T-helper 2 cell treated with Interferon-gamma antibody and Interleukin-4, amounts not matched to agents 5 μg/mL and 100 μg/mL, for 36 hours (primary cell): ENCODE results near the gene RPL19.
"Not testable (repeated sequence)": the region's sequence is repeated elsewhere in the genome, so short reads cannot be mapped to it uniquely, and the experiment has no call there.

Experiments
- DNase-seq: peaks from one replicate; pipeline ENCODE4 v3.0.0; 2021; ENCODE audit warnings: low spot score
- H3K27ac Mint-ChIP-seq: one replicate; pipeline ENCODE4 v1.8.0; 2021; ENCODE audit warnings: mild to moderate bottlenecking, mixed read lengths
- H3K27me3 Mint-ChIP-seq: one replicate; pipeline ENCODE4 v1.8.0; 2021; ENCODE audit warnings: low read depth, mixed read lengths
- H3K36me3 Mint-ChIP-seq: one replicate; pipeline ENCODE4 v1.8.0; 2021; ENCODE audit warnings: low read depth, mixed read lengths
- H3K4me1 Mint-ChIP-seq: one replicate; pipeline ENCODE4 v1.8.0; 2021; ENCODE audit warnings: low read depth, mixed read lengths
- H3K4me3 Mint-ChIP-seq: one replicate; pipeline ENCODE4 v1.8.0; 2022; ENCODE audit warnings: mild to moderate bottlenecking, moderate library complexity, mixed read lengths
- H3K9me3 Mint-ChIP-seq: one replicate; pipeline ENCODE4 v1.8.0; 2021; ENCODE audit warnings: mixed read lengths

The RPL19 gene

GRCh38 chr17:39244600-39245570 is 44.8 kb downstream of the RPL19 start:
- peak; percentile 74 for DNase-seq
- peaks cover 3% of the 10 kb centered on the region for H3K27me3 Mint-ChIP-seq
- H3K9me3 Mint-ChIP-seq, result no peaks in the 10 kb centered on the region
- peaks cover 7% of the 10 kb centered on the region for H3K4me1 Mint-ChIP-seq
- no peaks in the 10 kb centered on the region for H3K36me3 Mint-ChIP-seq
- no peak overlapping the region for H3K4me3 Mint-ChIP-seq
- H3K27ac Mint-ChIP-seq, result no peak overlapping the region

- Mint-ChIP-seq H3K36me3 (no peaks in the 10 kb centered on the region), H3K27me3 (peaks cover 3% of the 10 kb centered on the region), H3K9me3 (no peaks in the 10 kb centered on the region), H3K27ac (no peak overlapping the region), H3K4me3 (no peak overlapping the region), H3K4me1 (peaks cover 7% of the 10 kb centered on the region)
- no peak for DNase-seq
Measured at GRCh38 chr17:39246274-39246673, 46.2 kb downstream of the RPL19 start.

- not testable (repeated sequence) for H3K36me3 Mint-ChIP-seq, H3K4me1 Mint-ChIP-seq, H3K4me3 Mint-ChIP-seq, H3K27me3 Mint-ChIP-seq, H3K27ac Mint-ChIP-seq, H3K9me3 Mint-ChIP-seq, DNase-seq
Measured at GRCh38 chr17:39250076-39250475, 50.0 kb downstream of the RPL19 start.

GRCh38 chr17:39251997-39252396 is 51.9 kb downstream of the RPL19 start:
- Mint-ChIP-seq H3K4me3 (no peak overlapping the region), H3K27ac (no peak overlapping the region), H3K9me3 (no peaks in the 10 kb centered on the region), H3K4me1 (no peaks in the 10 kb centered on the region), H3K27me3 (no peaks in the 10 kb centered on the region), H3K36me3 (peaks cover 7% of the 10 kb centered on the region)
- DNase-seq, result no peak

GRCh38 chr17:39252788-39253460 is 52.8 kb downstream of the RPL19 start:
- no peak for DNase-seq
- H3K4me1 Mint-ChIP-seq, result no peaks in the 10 kb centered on the region
- H3K4me3 Mint-ChIP-seq, result no peak overlapping the region
- peaks cover 8% of the 10 kb centered on the region for H3K36me3 Mint-ChIP-seq
- no peak overlapping the region for H3K27ac Mint-ChIP-seq
- H3K27me3 Mint-ChIP-seq, result no peaks in the 10 kb centered on the region
- H3K9me3 Mint-ChIP-seq, result no peaks in the 10 kb centered on the region
